ENCODE measurements around the gene PRPF40B.

DNA sequence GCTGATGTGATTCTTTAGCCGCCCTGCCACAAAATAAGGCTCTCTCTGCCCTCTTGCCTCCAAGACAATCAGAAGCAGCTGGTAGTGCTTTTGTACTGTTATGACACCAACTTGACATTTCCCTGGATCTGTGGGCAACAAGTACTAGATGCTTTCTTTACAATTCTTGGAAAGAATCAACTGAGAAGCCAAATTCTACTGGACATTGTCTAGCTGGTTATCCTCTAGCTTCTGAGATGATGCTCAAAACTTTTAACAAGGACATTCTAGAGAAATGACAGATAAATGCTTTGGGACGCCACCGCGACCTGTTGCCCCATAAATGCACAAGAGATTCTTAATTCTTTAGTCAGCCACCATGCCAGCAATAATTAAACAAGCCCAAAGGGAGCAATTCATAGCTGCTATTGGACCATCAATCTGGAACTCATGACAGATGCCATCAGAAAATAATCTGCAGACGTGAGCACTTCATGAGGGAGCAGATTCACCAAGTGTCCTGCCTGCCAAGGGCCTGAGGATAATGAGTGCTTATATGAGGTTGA is 61.0 kb downstream of the PRPF40B start:
- TF ChIP-seq EZH2 (optimal IDR thresholded peaks at IDR 0.05; ENCODE audit: low read depth, low read length) (no peak), EZH2phosphoT487 (IDR thresholded peaks at IDR 0.05; ENCODE audit: low read length) (no peak)
- TF ChIP-seq, protein P1, sequence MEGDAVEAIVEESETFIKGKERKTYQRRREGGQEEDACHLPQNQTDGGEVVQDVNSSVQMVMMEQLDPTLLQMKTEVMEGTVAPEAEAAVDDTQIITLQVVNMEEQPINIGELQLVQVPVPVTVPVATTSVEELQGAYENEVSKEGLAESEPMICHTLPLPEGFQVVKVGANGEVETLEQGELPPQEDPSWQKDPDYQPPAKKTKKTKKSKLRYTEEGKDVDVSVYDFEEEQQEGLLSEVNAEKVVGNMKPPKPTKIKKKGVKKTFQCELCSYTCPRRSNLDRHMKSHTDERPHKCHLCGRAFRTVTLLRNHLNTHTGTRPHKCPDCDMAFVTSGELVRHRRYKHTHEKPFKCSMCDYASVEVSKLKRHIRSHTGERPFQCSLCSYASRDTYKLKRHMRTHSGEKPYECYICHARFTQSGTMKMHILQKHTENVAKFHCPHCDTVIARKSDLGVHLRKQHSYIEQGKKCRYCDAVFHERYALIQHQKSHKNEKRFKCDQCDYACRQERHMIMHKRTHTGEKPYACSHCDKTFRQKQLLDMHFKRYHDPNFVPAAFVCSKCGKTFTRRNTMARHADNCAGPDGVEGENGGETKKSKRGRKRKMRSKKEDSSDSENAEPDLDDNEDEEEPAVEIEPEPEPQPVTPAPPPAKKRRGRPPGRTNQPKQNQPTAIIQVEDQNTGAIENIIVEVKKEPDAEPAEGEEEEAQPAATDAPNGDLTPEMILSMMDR (IDR thresholded peaks at IDR 0.05; ENCODE audit: low read length) = no peak

All from MM.1S (cell line).